Activated CD4-positive, alpha-beta memory T cell treated with anti-CD3 and anti-CD28 coated beads for 36 hours (primary cell): Measurements from ENCODE around the gene CSDE1. TPM values are rescaled to one million over a fixed set of nuclear protein-coding genes. Genes with fewer than 3 reads are reported as not detected.

Experiments used
- CTCF ChIA-PET: fragments of 350-600 bp; sonication (Branson Sonifier 250); formaldehyde crosslinking; loops from one replicate; lab custom pipeline; 2021; ENCODE audit warnings: antibody characterized with exemption, inconsistent platforms; lab: Charles Lee
- POLR2A ChIA-PET: fragments of 350-600 bp; sonication (Branson Sonifier 250); formaldehyde crosslinking; loops from one replicate; lab custom pipeline; 2021; ENCODE audit warnings: antibody characterized with exemption; lab: Charles Lee
- DNase-seq: peaks from one replicate; pipeline ENCODE4 v3.0.0-alpha.2; 2020
- H3K27ac Mint-ChIP-seq: one replicate; pipeline ENCODE4 v1.8.0; 2021; ENCODE audit warnings: mixed read lengths
- H3K27me3 Mint-ChIP-seq: one replicate; pipeline ENCODE4 v1.8.0; 2021; ENCODE audit warnings: mixed read lengths
- H3K36me3 Mint-ChIP-seq: one replicate; pipeline ENCODE4 v1.8.0; 2021; ENCODE audit warnings: mixed read lengths
- H3K4me1 Mint-ChIP-seq: one replicate; pipeline ENCODE4 v1.8.0; 2021; ENCODE audit warnings: low read depth, mixed read lengths
- H3K4me3 Mint-ChIP-seq: one replicate; pipeline ENCODE4 v1.8.0; 2021; ENCODE audit warnings: mild to moderate bottlenecking, mixed read lengths
- H3K9me3 Mint-ChIP-seq: one replicate; pipeline ENCODE4 v1.8.0; 2021; ENCODE audit warnings: mixed read lengths
- intact Hi-C: fragments of 100-400 bp; cut with micrococcal nuclease; formaldehyde crosslinking; loops from one replicate; pipeline ENCODE4 v1.15.1; 2023
- total RNA-seq, 2 experiments: library from RNA; stranded (reverse); gene quantifications; one replicate each; pipeline ENCODE4 v1.2.3, GENCODE V29; 2021

CSDE1 gene
- total RNA-seq, 2 experiments from 2014 or later = 452 to 464 TPM

GRCh38 chr1:114671011-114671938 lies 86.5 kb downstream of the CSDE1 start:
- ChIA-PET CTCF (interaction anchor here (0.9 to 1.4 kb wide), 5 partner anchors 23 to 693 kb away, joined by 3 to 4 read pairs (median 3); no protein-coding TSS in a partner anchor), POLR2A (interaction anchor here (0.6 kb wide), 1 partner anchor 108 kb away, joined by 3 read pairs; no protein-coding TSS in a partner anchor)
- intact Hi-C loops = loop anchor here (1.0 to 5.0 kb wide), 2 partner anchors 325 to 391 kb away; no protein-coding TSS in a partner anchor
- DNase-seq = no peak
- Mint-ChIP-seq H3K4me3 (peak overlapping the region; percentile 30), H3K27ac (no peak overlapping the region), H3K9me3 (no peaks in the 10 kb centered on the region), H3K4me1 (peaks cover 7% of the 10 kb centered on the region), H3K27me3 (peaks cover 4% of the 10 kb centered on the region), H3K36me3 (no peaks in the 10 kb centered on the region)

- CTCF ChIA-PET = interaction anchor here (1.3 to 1.4 kb wide), 2 partner anchors 10 to 325 kb away, joined by 3 read pairs; no protein-coding TSS in a partner anchor
- DNase-seq = peak; percentile 92
- no peaks in the 10 kb centered on the region for H3K9me3 Mint-ChIP-seq
- POLR2A ChIA-PET = interaction anchor here (1.4 to 1.8 kb wide), 2 partner anchors 45 to 159 kb away, joined by 3 to 5 read pairs; partner anchors contain the start of gene TRIM33
- H3K4me3 Mint-ChIP-seq = peak overlapping the region; percentile 88
- no peak overlapping the region for H3K27ac Mint-ChIP-seq
- H3K4me1 Mint-ChIP-seq = peaks cover 7% of the 10 kb centered on the region
- no peaks in the 10 kb centered on the region for H3K36me3 Mint-ChIP-seq
- intact Hi-C loops = loop anchor here (1.0 to 5.0 kb wide), 5 partner anchors 46 to 392 kb away; partner anchors contain the start of genes BCAS2, CSDE1 and NRAS
- peaks cover 2% of the 10 kb centered on the region for H3K27me3 Mint-ChIP-seq
Observed at GRCh38 chr1:114670083-114671010, 87.4 kb downstream of the CSDE1 start.

- DNase-seq = no peak
- Mint-ChIP-seq H3K9me3 (no peaks in the 10 kb centered on the region), H3K27me3 (peaks cover 2% of the 10 kb centered on the region), H3K27ac (no peak within 1 kb of the TSS), H3K4me1 (peaks cover 7% of the 10 kb centered on the region), H3K36me3 (no peaks in the 10 kb centered on the region), H3K4me3 (peak within 1 kb of the TSS; percentile 88)
- intact Hi-C loops = loop anchor here (1.0 to 5.0 kb wide), 4 partner anchors 47 to 393 kb away; partner anchors contain the start of genes BCAS2, CSDE1 and NRAS
- ChIA-PET CTCF (interaction anchor here (0.9 to 1.4 kb wide), 2 partner anchors 9 to 323 kb away, joined by 3 read pairs; no protein-coding TSS in a partner anchor), POLR2A (interaction anchor here (1.4 to 1.8 kb wide), 2 partner anchors 46 to 159 kb away, joined by 3 to 5 read pairs; partner anchors contain the start of gene TRIM33)
Observed at GRCh38 chr1:114669562-114670082, 88.2 kb downstream of the CSDE1 start, which contains the start of gene DENND2C. Gene DENND2C (minus strand): TSS chr1:114670049. CDS start chr1:114625984, 44,065 bp downstream.

- H3K36me3 Mint-ChIP-seq = no peaks in the 10 kb centered on the region
- peaks cover 7% of the 10 kb centered on the region for H3K4me1 Mint-ChIP-seq
- ChIA-PET POLR2A (interaction anchor here (1.4 to 1.8 kb wide), 2 partner anchors 47 to 158 kb away, joined by 3 to 5 read pairs; partner anchors contain the start of gene TRIM33), CTCF (interaction anchor here (0.9 to 1.4 kb wide), 3 partner anchors 9 to 322 kb away, joined by 3 read pairs; partner anchors contain the start of gene TRIM33)
- intact Hi-C loops = no loop called here
- H3K4me3 Mint-ChIP-seq = peak overlapping the region; percentile 88
- no peak for DNase-seq
- H3K27me3 Mint-ChIP-seq = peaks cover 2% of the 10 kb centered on the region
- H3K9me3 Mint-ChIP-seq = no peaks in the 10 kb centered on the region
- H3K27ac Mint-ChIP-seq = no peak overlapping the region
Observed at GRCh38 chr1:114668784-114669561, 88.8 kb downstream of the CSDE1 start.

- H3K27ac Mint-ChIP-seq = no peak overlapping the region
- ChIA-PET CTCF (interaction anchor here (0.7 to 0.9 kb wide), 3 partner anchors 157 to 321 kb away, joined by 3 read pairs; partner anchors contain the start of gene TRIM33), POLR2A (no interaction called here)
- peaks cover 7% of the 10 kb centered on the region for H3K4me1 Mint-ChIP-seq
- intact Hi-C loops = no loop called here
- H3K36me3 Mint-ChIP-seq = no peaks in the 10 kb centered on the region
- no peaks in the 10 kb centered on the region for H3K9me3 Mint-ChIP-seq
- no peak overlapping the region for H3K4me3 Mint-ChIP-seq
- peaks cover 2% of the 10 kb centered on the region for H3K27me3 Mint-ChIP-seq
- no peak for DNase-seq
Observed at GRCh38 chr1:114668373-114668772, 89.4 kb downstream of the CSDE1 start.

- peaks cover 2% of the 10 kb centered on the region for H3K27me3 Mint-ChIP-seq
- intact Hi-C loops = no loop called here
- ChIA-PET POLR2A (no interaction called here), CTCF (no interaction called here)
- no peak for DNase-seq
- peaks cover 7% of the 10 kb centered on the region for H3K4me1 Mint-ChIP-seq
- H3K4me3 Mint-ChIP-seq = no peak overlapping the region
- H3K9me3 Mint-ChIP-seq = no peaks in the 10 kb centered on the region
- H3K27ac Mint-ChIP-seq = no peak overlapping the region
- no peaks in the 10 kb centered on the region for H3K36me3 Mint-ChIP-seq
Observed at GRCh38 chr1:114666954-114667353, 90.8 kb downstream of the CSDE1 start.

Other genes with a start within 250 kb of the CSDE1 start
- gene TRIM33, start 246.8 kb downstream of the CSDE1 start, total RNA-seq = 10 to 100 TPM; 26.9 to 27.9 TPM
- gene BCAS2, start 176.4 kb downstream of the CSDE1 start, total RNA-seq = 10 to 100 TPM; 48.5 to 49.0 TPM
- gene DENND2C, start 87.9 kb downstream of the CSDE1 start, total RNA-seq = under 1 TPM; 0.90 to 0.93 TPM
- gene AMPD1, start 62.4 kb downstream of the CSDE1 start, total RNA-seq = not detected
- gene NRAS, start 41.2 kb downstream of the CSDE1 start, total RNA-seq = 10 to 100 TPM; 51.7 to 52.1 TPM
- gene SIKE1, start 22.7 kb upstream of the CSDE1 start, total RNA-seq = 10 to 100 TPM; 60.4 to 66.7 TPM
- gene SYCP1, start 96.9 kb upstream of the CSDE1 start, total RNA-seq = not detected